Measurements from ENCODE around the gene NAV2.

GRCh38 chr11:19936461-19936860 is 223.8 kb downstream of the NAV2 start:
- TF ChIP-seq CTCF (IDR thresholded peaks at IDR 0.05) (no peak), EZH2 (IDR thresholded peaks at IDR 0.05) (no peak)

All from neural progenitor cell (in vitro differentiated cells).